Liver (tissue), 3 donors: ENCODE results near the gene SUSD4.

Source experiments
- CTCF ChIP-seq: fragments of 150-350 bp; IDR thresholded peaks from 2 replicates; pipeline ENCODE4 v1.5.1; 2017; ENCODE audit warnings: improper control_type of control experiment, low read depth, low read length; ENCODE audit not compliant: missing input control
- EGR1 ChIP-seq, 2 donors: IDR thresholded peaks; 2 replicates each; pipeline ENCODE4 v1.6.1; 2016 to 2018; ENCODE audit warnings: antibody characterized with exemption in 2 of 2, low read depth in 2 of 2
- GABPA ChIP-seq, 2 donors: IDR thresholded peaks in 1 of 2; conservative IDR thresholded peaks in 1 of 2; 2 replicates each; pipeline ENCODE4 v1.6.1; 2016; ENCODE audit warnings: antibody characterized with exemption in 2 of 2, mild to moderate bottlenecking in 1 of 2, moderate library complexity in 1 of 2
- HNF4A ChIP-seq, 2 donors: conservative IDR thresholded peaks; 2 replicates each; pipeline ENCODE4 v1.6.1; 2016; ENCODE audit warnings: antibody characterized with exemption in 2 of 2, mild to moderate bottlenecking in 2 of 2
- HNF4G ChIP-seq: IDR thresholded peaks from 2 replicates; pipeline ENCODE4 v1.6.1; 2016; ENCODE audit warnings: antibody characterized with exemption
- JUND ChIP-seq, 2 donors: IDR thresholded peaks; 2 replicates each; pipeline ENCODE4 v1.6.1; 2016; ENCODE audit warnings: antibody characterized with exemption in 2 of 2
- MAX ChIP-seq: IDR thresholded peaks from 2 replicates; pipeline ENCODE4 v1.6.1; 2016; ENCODE audit warnings: antibody characterized with exemption
- RAD21 ChIP-seq, 2 donors: IDR thresholded peaks; 2 replicates each; pipeline ENCODE4 v1.6.1; 2016; ENCODE audit warnings: antibody characterized with exemption in 2 of 2, mild to moderate bottlenecking in 2 of 2
- TAF1 ChIP-seq: conservative IDR thresholded peaks from 2 replicates; pipeline ENCODE4 v1.6.1; 2016; ENCODE audit warnings: antibody characterized with exemption, mild to moderate bottlenecking
- YY1 ChIP-seq: IDR thresholded peaks from 2 replicates; pipeline ENCODE4 v1.6.1; 2016; ENCODE audit warnings: antibody characterized with exemption, mild to moderate bottlenecking
- donor health status: healthy.
- donor health status: healthy.

- no peak for TF ChIP-seq EGR1 (IDR thresholded peaks at IDR 0.05; ENCODE audit: low read depth in 2 of 2)
- no peak for TF ChIP-seq MAX
- TF ChIP-seq CTCF, result no peak
- no peak for TF ChIP-seq RAD21 (IDR thresholded peaks at IDR 0.05)
- TF ChIP-seq JUND (IDR thresholded peaks at IDR 0.05), result no peak
- no peak for TF ChIP-seq HNF4G
- no peak for TF ChIP-seq GABPA (IDR thresholded peaks at IDR 0.05 in 1 of 2, conservative IDR thresholded peaks at IDR 0.05 in 1 of 2)
- no peak for TF ChIP-seq TAF1
- no peak for TF ChIP-seq YY1
- TF ChIP-seq HNF4A (conservative IDR thresholded peaks at IDR 0.05), result no peak
Measured at GRCh38 chr1:223183268-223183862, 180.6 kb downstream of the SUSD4 start.
